Measurements from ENCODE around the gene ETV1. TPM values are rescaled to one million over a fixed set of nuclear protein-coding genes. Genes with fewer than 3 reads are reported as not detected.

The ETV1 gene
- total RNA-seq, 6 experiments from 2014 or later, result 3.3 to 8.2 (median 5.6) TPM

DNA sequence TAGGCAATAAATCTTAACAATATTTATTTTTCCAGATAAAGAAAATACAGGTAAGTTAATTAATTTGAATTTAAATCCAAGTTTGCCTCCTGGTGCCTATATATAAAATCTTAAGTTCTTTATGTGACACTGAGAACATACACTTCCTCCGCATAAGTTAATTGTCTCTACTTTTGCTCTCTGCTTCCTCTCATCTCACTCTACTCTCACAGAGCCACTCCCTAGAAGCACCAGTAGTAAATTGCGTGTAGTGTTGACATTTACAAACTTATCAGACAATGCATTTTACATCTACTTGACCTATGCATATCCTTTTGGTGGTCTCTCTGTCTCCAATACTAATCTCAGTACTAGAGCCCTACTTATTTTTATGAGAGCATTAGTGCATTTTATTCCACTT lies 144.5 kb downstream of the ETV1 start:
- Histone ChIP-seq H3K36me3 (no peaks in the 10 kb centered on the region), H3K27ac (no peak overlapping the region), H3K9me3 (no peaks in the 10 kb centered on the region), H3K4me3 (no peak overlapping the region), H3K4me1 (no peaks in the 10 kb centered on the region), H3K27me3 (no peaks in the 10 kb centered on the region)
- WGBS (ENCODE audit: insufficient coverage, low coverage, low lambda C conversion rate, missing lambda C conversion rate), result 83% methylated on average over 2 of the region's 2 CpGs
- DNase-seq, result no peak
- intact Hi-C loops (cut with DNase I), result no loop called here
- no peak for TF ChIP-seq POLR2A (IDR thresholded peaks at IDR 0.05)
- TF ChIP-seq, protein P1, sequence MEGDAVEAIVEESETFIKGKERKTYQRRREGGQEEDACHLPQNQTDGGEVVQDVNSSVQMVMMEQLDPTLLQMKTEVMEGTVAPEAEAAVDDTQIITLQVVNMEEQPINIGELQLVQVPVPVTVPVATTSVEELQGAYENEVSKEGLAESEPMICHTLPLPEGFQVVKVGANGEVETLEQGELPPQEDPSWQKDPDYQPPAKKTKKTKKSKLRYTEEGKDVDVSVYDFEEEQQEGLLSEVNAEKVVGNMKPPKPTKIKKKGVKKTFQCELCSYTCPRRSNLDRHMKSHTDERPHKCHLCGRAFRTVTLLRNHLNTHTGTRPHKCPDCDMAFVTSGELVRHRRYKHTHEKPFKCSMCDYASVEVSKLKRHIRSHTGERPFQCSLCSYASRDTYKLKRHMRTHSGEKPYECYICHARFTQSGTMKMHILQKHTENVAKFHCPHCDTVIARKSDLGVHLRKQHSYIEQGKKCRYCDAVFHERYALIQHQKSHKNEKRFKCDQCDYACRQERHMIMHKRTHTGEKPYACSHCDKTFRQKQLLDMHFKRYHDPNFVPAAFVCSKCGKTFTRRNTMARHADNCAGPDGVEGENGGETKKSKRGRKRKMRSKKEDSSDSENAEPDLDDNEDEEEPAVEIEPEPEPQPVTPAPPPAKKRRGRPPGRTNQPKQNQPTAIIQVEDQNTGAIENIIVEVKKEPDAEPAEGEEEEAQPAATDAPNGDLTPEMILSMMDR (IDR thresholded peaks at IDR 0.05), result no peak
- ATAC-seq, result no peak

DNA sequence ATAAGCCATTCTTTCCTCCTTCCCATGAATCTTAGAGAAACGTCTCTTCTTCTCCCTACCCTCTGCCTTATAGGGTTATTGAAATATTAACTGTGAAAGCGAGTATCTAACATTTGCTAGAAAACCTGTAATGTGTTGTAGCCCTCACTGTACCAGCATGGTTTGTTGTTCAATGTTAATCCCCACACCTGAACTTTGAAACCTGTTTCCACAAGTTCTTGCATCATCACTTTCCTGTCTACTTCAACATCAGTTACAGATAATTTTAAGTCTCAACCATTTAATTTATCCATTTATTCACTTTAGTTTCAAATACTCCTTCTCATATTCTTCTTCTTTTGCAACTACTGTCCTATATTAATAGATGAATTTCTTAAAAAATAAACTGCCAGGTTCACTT lies 148.2 kb downstream of the ETV1 start:
- TF ChIP-seq POLR2A (IDR thresholded peaks at IDR 0.05), result no peak
- TF ChIP-seq, protein P1 (IDR thresholded peaks at IDR 0.05), result no peak
- Histone ChIP-seq H3K27me3 (no peaks in the 10 kb centered on the region), H3K9me3 (no peaks in the 10 kb centered on the region), H3K27ac (no peak overlapping the region), H3K4me3 (no peak overlapping the region), H3K4me1 (no peaks in the 10 kb centered on the region), H3K36me3 (no peaks in the 10 kb centered on the region)
- intact Hi-C loops (cut with DNase I), result no loop called here
- peak; percentile 64 to 86 (median 77) for ATAC-seq
- DNase-seq, result no peak
- 34% methylated on average over 2 of the region's 2 CpGs for WGBS (ENCODE audit: insufficient coverage, low coverage, low lambda C conversion rate, missing lambda C conversion rate)

Small RNA genes lying within 50 kb of the gene (small RNA-seq; reads per million reads assigned to genes)
- gene RF00019, result 0 reads per million in 2 experiments

All from right lobe of liver (tissue), 6 donors.